Measurements from ENCODE around the gene SPRY2. TPM values are rescaled to one million over a fixed set of nuclear protein-coding genes. Genes with fewer than 3 reads are reported as not detected.

Gene SPRY2
- total and polyA plus RNA-seq, 2 of the 8 experiments (the other 6 are each of a cell fraction or from before 2014, with no cell fraction given), result 37.7 to 37.9 TPM

GRCh38 chr13:80341101-80341755 is at the start of gene SPRY2 (continued):
- TF ChIP-seq CHD7 (IDR thresholded peaks at IDR 0.05; ENCODE audit: insufficient replicate concordance, low read length) (no peak), E2F6 (IDR thresholded peaks at IDR 0.05) (no peak), RXRA (IDR thresholded peaks at IDR 0.05; ENCODE audit: insufficient read depth, low read depth, low read length) (no peak), SRF (IDR thresholded peaks at IDR 0.05; ENCODE audit: low read depth, low read length) (no peak), EP300 (IDR thresholded peaks at IDR 0.05; ENCODE audit: borderline replicate concordance in 1 of 2, low read depth in 2 of 2, low read length in 2 of 2) (no peak; a peak in 1 of 3 replicates), HDAC6 (IDR thresholded peaks at IDR 0.05; ENCODE audit: low read depth, low read length) (no peak), KDM1A (IDR thresholded peaks at IDR 0.05; ENCODE audit: borderline replicate concordance, low read length) (no peak), SUZ12 (IDR thresholded peaks at IDR 0.05; ENCODE audit: low read length) (no peak), GTF2F1 (IDR thresholded peaks at IDR 0.05; ENCODE audit: borderline replicate concordance, low read depth, low read length) (no peak), POLR2AphosphoS5 (IDR thresholded peaks at IDR 0.05; ENCODE audit: low read depth, low read length) (peak; percentile 83; the same call in 1 of the 2 replicates)

All from H1 (cell line).